DOHH2 (cell line): ENCODE data around the gene CCSER2.

Source experiments
- H3F3A ChIP-seq: fragments of 200-600 bp; sonication (generic), shearing (Covaris generic); 2 replicates; pipeline ENCODE4 v1.6.0; 2016; ENCODE audit warnings: antibody characterized with exemption, mild to moderate bottlenecking; ENCODE audit not compliant: control insufficient read depth, insufficient read depth
- H3K27ac ChIP-seq: fragments of 200-600 bp; sonication (generic); 2 replicates; pipeline ENCODE4 v1.5.1; 2014; ENCODE audit warnings: low read depth, mild to moderate bottlenecking, low read length, moderate library complexity
- H3K27me3 ChIP-seq: fragments of 200-600 bp; sonication (generic); 2 replicates; pipeline ENCODE4 v1.6.1; 2014; ENCODE audit warnings: mild to moderate bottlenecking, low read length, mixed read lengths; ENCODE audit not compliant: control insufficient read depth
- H3K36me3 ChIP-seq: fragments of 200-600 bp; sonication (generic); 2 replicates; pipeline ENCODE4 v1.6.1; 2014; ENCODE audit warnings: mild to moderate bottlenecking, low read length, moderate library complexity, mixed read lengths; ENCODE audit not compliant: control insufficient read depth
- H3K4me1 ChIP-seq: fragments of 200-600 bp; sonication (generic); 2 replicates; pipeline ENCODE4 v1.6.1; 2014; ENCODE audit warnings: mild to moderate bottlenecking, low read length, mixed read lengths; ENCODE audit not compliant: control insufficient read depth
- H3K4me2 ChIP-seq: fragments of 200-600 bp; sonication (generic); 2 replicates; pipeline ENCODE4 v1.6.0; 2014; ENCODE audit warnings: mild to moderate bottlenecking, low read length, moderate library complexity
- H3K4me3 ChIP-seq: fragments of 200-600 bp; sonication (generic); 2 replicates; pipeline ENCODE4 v1.5.1; 2014; ENCODE audit warnings: mild to moderate bottlenecking, low read length, mixed read lengths
- H3K79me2 ChIP-seq: fragments of 200-600 bp; sonication (generic); 2 replicates; pipeline ENCODE4 v1.6.1; 2014; ENCODE audit warnings: mild to moderate bottlenecking, low read length, mixed read lengths; ENCODE audit not compliant: control insufficient read depth
- H3K9me2 ChIP-seq: fragments of 200-600 bp; sonication (generic); replicated peaks from 2 replicates; pipeline ENCODE4 v1.6.1; 2014; ENCODE audit warnings: mild to moderate bottlenecking, low read length, mixed read lengths; ENCODE audit not compliant: control insufficient read depth
- H3K9me3 ChIP-seq: fragments of 200-600 bp; sonication (generic); 2 replicates; pipeline ENCODE4 v1.6.1; 2014; ENCODE audit warnings: antibody characterized with exemption, low read length, mixed read lengths; ENCODE audit not compliant: control insufficient read depth, insufficient read depth
- H4K20me1 ChIP-seq: fragments of 200-600 bp; sonication (generic); 2 replicates; pipeline ENCODE4 v1.6.0; 2014; ENCODE audit warnings: low read depth, mild to moderate bottlenecking, antibody characterized with exemption, low read length, moderate library complexity; ENCODE audit not compliant: control insufficient read depth, insufficient read depth
- CTCF ChIP-seq: fragments of 200-600 bp; sonication (generic); IDR thresholded peaks from one replicate; pipeline ENCODE4 v1.5.1; 2014; ENCODE audit warnings: antibody characterized with exemption, mild to moderate bottlenecking, low read depth, low read length; ENCODE audit not compliant: poor library complexity, severe bottlenecking
- EZH2phosphoT487 ChIP-seq: fragments of 200-600 bp; sonication (generic); IDR thresholded peaks from 2 replicates; pipeline ENCODE4 v1.6.1; 2017; ENCODE audit warnings: borderline replicate concordance, mild to moderate bottlenecking, antibody characterized with exemption, low read length, moderate library complexity, mixed read lengths

The CCSER2 gene

GRCh38 chr10:84423719-84424118, 95.3 kb downstream of the CCSER2 start:
- Histone ChIP-seq H3K4me2 (no peak overlapping the region), H3K27ac (no peak overlapping the region), H3K4me3 (no peak overlapping the region), H3K9me2 (no peaks in the 10 kb centered on the region), H3F3A (no peaks in the 10 kb centered on the region), H3K27me3 (no peaks in the 10 kb centered on the region), H3K4me1 (no peaks in the 10 kb centered on the region), H3K79me2 (no peaks in the 10 kb centered on the region), H4K20me1 (no peaks in the 10 kb centered on the region), H3K9me3 (peaks cover 5% of the 10 kb centered on the region; the same call in 1 of the 2 replicates), H3K36me3 (peaks cover 5% of the 10 kb centered on the region; the same call in 1 of the 2 replicates)
- TF ChIP-seq CTCF (no peak), EZH2phosphoT487 (no peak)

- Histone ChIP-seq H3F3A (no peaks in the 10 kb centered on the region), H3K9me2 (no peaks in the 10 kb centered on the region), H3K9me3 (peaks cover 5% of the 10 kb centered on the region; the same call in 1 of the 2 replicates), H3K79me2 (no peaks in the 10 kb centered on the region), H4K20me1 (no peaks in the 10 kb centered on the region), H3K4me2 (no peak overlapping the region), H3K27me3 (no peaks in the 10 kb centered on the region), H3K27ac (no peak overlapping the region), H3K4me1 (no peaks in the 10 kb centered on the region), H3K4me3 (no peak overlapping the region), H3K36me3 (no peaks in the 10 kb centered on the region)
- TF ChIP-seq CTCF, result no peak
- TF ChIP-seq EZH2phosphoT487, result no peak
Measured at GRCh38 chr10:84424731-84425167, 96.4 kb downstream of the CCSER2 start.

- Histone ChIP-seq H3K27me3 (no peaks in the 10 kb centered on the region), H3K4me1 (peaks cover 6% of the 10 kb centered on the region), H3K79me2 (no peaks in the 10 kb centered on the region), H3K9me2 (no peaks in the 10 kb centered on the region), H3F3A (no peaks in the 10 kb centered on the region), H3K4me2 (no peak overlapping the region), H3K4me3 (no peak overlapping the region), H4K20me1 (no peaks in the 10 kb centered on the region), H3K27ac (no peak overlapping the region), H3K36me3 (no peaks in the 10 kb centered on the region), H3K9me3 (no peaks in the 10 kb centered on the region)
- TF ChIP-seq EZH2phosphoT487, result no peak
- no peak for TF ChIP-seq CTCF
Measured at GRCh38 chr10:84427903-84428650, 99.7 kb downstream of the CCSER2 start.
